Measurements from ENCODE around the gene ERCC8.

Gene ERCC8

GRCh38 chr5:60830581-60831127, 114.2 kb downstream of the ERCC8 start:
- peak; percentile 23 for DNase-seq

GRCh38 chr5:60829490-60830266, 115.2 kb downstream of the ERCC8 start:
- peak; percentile 66 for DNase-seq

GRCh38 chr5:60827201-60827600, 117.7 kb downstream of the ERCC8 start:
- DNase-seq: peak; percentile 14

- DNase-seq: no peak
Measured at GRCh38 chr5:60826653-60827052, 118.2 kb downstream of the ERCC8 start.

Measured in DMS53 (cell line).